ENCODE results near the gene SCAMP5. TPM values are rescaled to one million over a fixed set of nuclear protein-coding genes. Genes with fewer than 3 reads are reported as not detected.

Gene SCAMP5
- total and polyA plus RNA-seq, 2 of the 13 experiments (the other 11 are each of a cell fraction or from before 2014, with no cell fraction given) = 34.3 to 49.0 TPM

GRCh38 chr15:74956648-74957475, 38.5 kb upstream of the SCAMP5 start, which contains the start of gene RPP25 (continued):
- no peak for TF ChIP-seq CEBPZ (IDR thresholded peaks at IDR 0.05; ENCODE audit: low read length)
- TF ChIP-seq ZNF761 (CRISPR knock-in tag; conservative IDR thresholded peaks at IDR 0.05) = no peak
- TF ChIP-seq GABPA (IDR thresholded peaks at IDR 0.05; ENCODE audit: low read depth, low read length) = no peak
- TF ChIP-seq GABPA (CRISPR knock-in tag; IDR thresholded peaks at IDR 0.05; ENCODE audit: low read depth) = no peak
- TF ChIP-seq, protein P1, sequence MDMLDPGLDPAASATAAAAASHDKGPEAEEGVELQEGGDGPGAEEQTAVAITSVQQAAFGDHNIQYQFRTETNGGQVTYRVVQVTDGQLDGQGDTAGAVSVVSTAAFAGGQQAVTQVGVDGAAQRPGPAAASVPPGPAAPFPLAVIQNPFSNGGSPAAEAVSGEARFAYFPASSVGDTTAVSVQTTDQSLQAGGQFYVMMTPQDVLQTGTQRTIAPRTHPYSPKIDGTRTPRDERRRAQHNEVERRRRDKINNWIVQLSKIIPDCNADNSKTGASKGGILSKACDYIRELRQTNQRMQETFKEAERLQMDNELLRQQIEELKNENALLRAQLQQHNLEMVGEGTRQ (IDR thresholded peaks at IDR 0.05; ENCODE audit: low read depth, low read length) = no peak
- TF ChIP-seq, protein P1 (CRISPR knock-in tag; IDR thresholded peaks at IDR 0.05; ENCODE audit: borderline replicate concordance) = no peak
- TF ChIP-seq ZNF772 (CRISPR knock-in tag; IDR thresholded peaks at IDR 0.05) = 0 out of 2 replicates have a peak, but pooled peaks have one; percentile 56

All from HepG2 (cell line).